HG02610 (cell line): ENCODE measurements around the gene MECR.

ENCODE experiments used
- ATAC-seq: cut with Tn5 transposase; IDR thresholded peaks from one replicate; pipeline ENCODE4 v1.9.1; 2021; ENCODE audit warnings: mild to moderate bottlenecking, moderate library complexity; ENCODE audit not compliant: unreplicated experiment

The MECR gene

GRCh38 chr1:29230553-29231378, at the start of gene MECR:
Gene MECR (minus strand): TSS chr1:29230934. CDS start chr1:29230906, 28 bp downstream.
- ATAC-seq: peak; percentile 88

- no peak for ATAC-seq
Measured at GRCh38 chr1:29279951-29280391, 49.2 kb upstream of the MECR start.

GRCh38 chr1:29279406-29279805, 48.7 kb upstream of the MECR start:
- no peak for ATAC-seq

DNA sequence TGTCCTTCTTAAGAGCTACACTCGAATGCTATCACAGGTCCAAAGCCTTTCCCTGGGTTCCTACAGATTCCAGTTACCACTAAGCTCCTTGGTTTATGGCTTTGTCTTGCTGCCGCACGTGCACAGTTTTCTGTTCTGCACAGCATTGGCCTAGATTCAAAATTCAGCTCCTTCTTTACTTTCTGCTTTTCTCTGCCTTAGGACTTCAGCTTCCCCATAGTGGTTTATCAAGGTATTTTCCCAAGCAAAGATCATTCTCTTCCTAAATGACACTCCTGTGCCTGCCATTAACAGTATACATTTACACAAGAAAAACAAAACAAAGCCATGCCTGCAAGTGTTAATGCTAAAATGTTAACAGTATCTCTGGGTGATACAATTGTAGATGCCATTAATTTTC, 47.4 kb upstream of the MECR start:
- ATAC-seq: no peak

- ATAC-seq: no peak
Measured at GRCh38 chr1:29275435-29275834, 44.7 kb upstream of the MECR start.

DNA sequence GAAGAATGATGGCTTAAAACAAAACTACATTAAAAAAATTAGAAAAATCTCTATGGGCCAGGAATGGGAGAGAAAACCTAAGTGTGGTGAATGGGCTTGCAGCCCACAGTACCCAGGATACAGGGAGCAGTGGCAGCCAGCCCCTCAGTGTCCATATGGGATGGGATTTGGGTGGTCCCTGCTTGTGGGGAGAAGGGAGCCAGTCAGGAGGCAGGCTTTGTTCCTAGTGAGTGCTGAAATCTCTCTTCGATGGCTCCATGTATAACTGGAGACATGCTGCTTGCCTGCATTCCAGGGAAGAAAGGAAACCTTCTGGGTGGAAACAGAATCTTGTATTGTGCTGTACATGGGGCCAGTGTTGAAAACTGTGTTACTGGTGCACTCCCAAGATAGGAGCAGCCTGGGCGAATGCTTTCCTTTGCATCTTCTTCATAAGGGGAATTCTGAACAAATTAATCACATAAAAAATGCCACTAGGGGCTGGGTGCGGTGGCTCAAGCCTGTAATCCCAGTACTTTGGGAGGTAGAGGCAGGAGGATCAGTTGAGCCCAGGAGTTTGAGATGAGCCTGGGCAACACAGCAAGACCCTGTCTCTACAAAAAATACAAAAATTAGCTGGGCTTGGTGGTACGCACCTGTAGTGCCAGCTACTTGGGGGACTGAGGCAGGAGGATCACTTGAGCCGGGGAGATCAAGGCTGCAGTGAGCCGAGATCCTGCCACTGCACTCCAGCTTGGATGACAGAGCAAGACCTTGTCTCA, 41.6 kb upstream of the MECR start:
- no peak for ATAC-seq

DNA sequence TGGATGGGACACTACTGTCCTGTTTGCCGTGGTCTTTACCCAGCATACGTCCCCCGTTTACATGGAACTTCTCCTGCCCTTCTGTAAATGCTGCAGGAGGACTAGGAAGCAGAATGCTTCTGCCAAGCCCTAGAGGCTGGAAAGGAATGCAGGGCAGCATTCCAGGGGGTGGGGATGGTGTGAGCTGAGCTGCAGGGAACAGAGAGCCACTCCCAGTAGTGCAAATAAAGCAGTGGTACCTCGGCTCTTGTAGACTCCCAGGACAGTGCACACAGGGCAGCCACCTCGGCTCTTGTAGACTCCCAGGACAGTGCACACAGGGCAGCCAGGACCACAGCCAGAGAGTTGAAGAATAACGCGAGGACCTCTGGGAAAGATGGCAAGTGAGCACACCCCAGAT, 41.0 kb upstream of the MECR start:
- no peak for ATAC-seq

DNA sequence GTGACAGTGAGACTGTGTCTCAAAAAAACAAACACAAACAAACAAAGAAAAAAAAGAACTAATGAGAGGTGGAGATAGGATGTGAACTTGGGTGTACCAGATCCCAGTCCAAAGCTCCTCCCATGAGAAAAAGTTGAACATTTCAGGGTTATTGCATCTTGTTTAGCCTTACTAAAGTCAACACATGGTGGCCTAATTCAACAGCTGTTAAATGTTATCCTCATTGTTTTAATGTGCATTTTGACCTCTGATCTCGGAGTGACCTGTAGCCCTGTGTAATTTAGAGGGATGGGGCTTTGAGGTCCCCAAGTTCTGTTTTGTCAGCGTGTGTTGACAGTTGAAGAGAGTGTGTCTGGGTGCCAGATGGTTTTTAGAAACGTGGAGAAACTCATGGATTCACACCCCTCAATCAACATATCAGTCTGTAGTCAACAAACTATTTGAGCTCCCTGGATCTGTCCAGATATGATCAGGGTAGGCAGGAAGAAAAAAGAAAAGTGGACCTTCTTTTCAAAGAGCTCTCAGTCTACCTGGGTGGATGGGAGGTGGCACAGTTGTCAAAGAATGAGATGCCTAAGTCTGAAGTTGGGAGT, 40.3 kb upstream of the MECR start:
- no peak for ATAC-seq

GRCh38 chr1:29269382-29269781, 38.6 kb upstream of the MECR start:
- no peak for ATAC-seq

GRCh38 chr1:29267321-29268070, 36.8 kb upstream of the MECR start:
- ATAC-seq: no peak

GRCh38 chr1:29266912-29267311, 36.2 kb upstream of the MECR start:
- ATAC-seq: no peak

GRCh38 chr1:29264773-29265389, 34.1 kb upstream of the MECR start:
- no peak for ATAC-seq

GRCh38 chr1:29260531-29260930, 29.8 kb upstream of the MECR start:
- no peak for ATAC-seq

DNA sequence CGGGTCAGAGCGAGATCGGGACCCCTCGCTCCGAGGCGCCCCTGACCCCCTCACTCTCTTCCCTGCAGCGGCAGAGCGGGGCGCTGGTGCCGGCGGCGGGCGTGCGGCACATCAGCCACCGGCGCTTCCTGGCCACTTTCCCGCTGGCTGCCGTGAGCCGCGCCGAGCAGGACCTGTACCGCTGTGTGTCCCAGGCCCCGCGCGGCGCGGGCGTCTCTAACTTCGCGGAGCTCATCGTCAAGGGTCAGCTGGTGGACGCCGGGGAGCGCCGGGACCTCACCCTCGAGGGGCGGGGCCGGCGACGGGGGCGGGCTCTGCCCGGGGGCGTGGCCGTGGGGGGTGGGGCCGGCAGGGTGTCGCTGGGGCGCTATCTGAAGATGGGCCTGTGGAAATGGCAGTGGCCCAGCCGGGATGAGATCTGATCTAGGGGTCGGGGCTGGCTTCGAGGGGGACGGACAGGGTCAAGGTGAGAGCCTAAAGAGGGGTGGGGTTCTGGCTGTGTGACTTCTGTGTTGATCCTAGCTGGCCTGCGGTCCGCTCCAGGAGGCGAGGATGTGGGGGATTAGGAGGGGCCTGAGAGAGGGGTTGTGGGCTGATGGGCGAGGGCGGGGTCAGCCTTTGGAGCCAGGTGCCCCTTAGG, 29.2 kb upstream of the MECR start:
- ATAC-seq: no peak

GRCh38 chr1:29258976-29259801, 28.5 kb upstream of the MECR start:
- no peak for ATAC-seq

GRCh38 chr1:29258189-29258975, 27.6 kb upstream of the MECR start:
- no peak for ATAC-seq

DNA sequence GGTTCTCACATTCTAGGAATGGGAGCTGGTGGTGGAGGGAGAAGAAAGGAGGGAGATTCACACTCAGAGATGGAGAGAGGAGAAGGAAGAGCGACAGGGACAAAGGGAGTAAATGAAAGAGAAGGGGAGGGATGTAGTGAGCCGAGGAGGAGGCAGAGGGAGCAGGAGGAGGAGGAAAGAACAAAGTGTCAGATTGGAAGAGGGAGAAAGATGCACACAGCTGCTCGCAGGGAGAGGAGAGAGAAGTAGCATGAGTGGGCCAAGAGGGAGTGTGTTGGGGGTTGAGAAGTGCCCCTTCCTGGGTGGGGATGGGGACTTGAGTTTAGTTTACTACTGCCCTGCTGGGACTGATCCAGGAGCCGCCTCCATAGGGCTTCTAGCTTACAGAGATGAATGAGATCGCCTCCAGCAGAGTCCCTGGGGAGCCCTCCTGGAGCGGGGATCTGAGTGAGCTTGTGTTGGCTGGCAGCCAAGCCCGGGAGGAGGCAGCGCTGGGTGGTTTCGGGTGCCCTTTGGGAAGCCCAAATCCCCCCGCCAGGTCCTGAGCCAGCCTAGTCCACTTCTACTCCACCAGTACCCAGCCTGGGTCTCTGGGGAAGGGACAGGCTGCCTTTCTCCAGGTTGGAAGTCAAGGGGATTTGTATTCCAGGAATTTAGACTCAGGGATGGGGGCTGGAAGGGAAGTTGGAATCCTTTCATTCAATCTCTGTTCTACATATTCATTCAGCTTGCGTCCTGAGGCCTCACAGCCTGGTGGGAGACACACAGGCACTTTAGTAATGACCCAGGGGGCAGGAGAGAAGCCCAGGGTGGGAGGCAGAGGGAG, 26.5 kb upstream of the MECR start:
- ATAC-seq: no peak

GRCh38 chr1:29256394-29256793, 25.7 kb upstream of the MECR start:
- ATAC-seq: no peak
